WTC11 (cell line): ENCODE results near the gene NSDHL. TPM values are rescaled to one million over a fixed set of nuclear protein-coding genes. Genes with fewer than 3 reads are reported as not detected.

Experiments used
- ATAC-seq: fragments of 200-7000 bp; cut with Tn5 transposase; 2 replicates; pipeline ENCODE4 v1.10.0; 2021; ENCODE audit warnings: mild to moderate bottlenecking, moderate library complexity
- CTCF ChIA-PET: fragments of 300-600 bp; sonication (Branson Sonifier 250); formaldehyde crosslinking; loops from one replicate; lab custom pipeline; 2021; ENCODE audit warnings: antibody characterized with exemption; lab: Charles Lee
- POLR2A ChIA-PET: fragments of 350-600 bp; sonication (Branson Sonifier 250); formaldehyde crosslinking; loops from one replicate; lab custom pipeline; 2021; ENCODE audit warnings: antibody characterized with exemption; lab: Charles Lee
- DNase-seq: peaks from one replicate; pipeline ENCODE4 v3.0.0; 2021; ENCODE audit warnings: low spot score
- H3K27ac Mint-ChIP-seq: 2 replicates; pipeline ENCODE4 v1.8.0; 2021; ENCODE audit warnings: mixed read lengths
- H3K27me3 Mint-ChIP-seq: 2 replicates; pipeline ENCODE4 v1.8.0; 2021; ENCODE audit warnings: low read depth, mild to moderate bottlenecking, moderate library complexity, mixed read lengths
- H3K36me3 Mint-ChIP-seq: 2 replicates; pipeline ENCODE4 v1.8.0; 2021; ENCODE audit warnings: mixed read lengths
- H3K4me1 Mint-ChIP-seq: 2 replicates; pipeline ENCODE4 v1.8.0; 2022; ENCODE audit warnings: mixed read lengths
- H3K4me3 Mint-ChIP-seq: 2 replicates; pipeline ENCODE4 v1.8.0; 2021; ENCODE audit warnings: mild to moderate bottlenecking, moderate library complexity, mixed read lengths
- H3K9me3 Mint-ChIP-seq: 2 replicates; pipeline ENCODE4 v1.8.0; 2021; ENCODE audit warnings: mixed read lengths
- ATF1 ChIP-seq: sonication (generic); formaldehyde crosslinking; IDR thresholded peaks from 2 replicates; pipeline ENCODE4 v1.8.1; 2023; ENCODE audit warnings: mild to moderate bottlenecking, moderate library complexity, missing genetic modification reagents
- CDX4 ChIP-seq: fragments of 250-450 bp; sonication (Bioruptor Pico); IDR thresholded peaks from 2 replicates; pipeline ENCODE4 v1.9.0; 2021; ENCODE audit warnings: moderate library complexity, mild to moderate bottlenecking, inconsistent platforms, borderline replicate concordance
- E2F4 ChIP-seq: sonication (generic); formaldehyde crosslinking; IDR thresholded peaks from 2 replicates; pipeline ENCODE4 v1.8.1; 2022; ENCODE audit warnings: low read depth, mild to moderate bottlenecking, moderate library complexity, missing genetic modification reagents, borderline replicate concordance
- ETV6 ChIP-seq: sonication (generic); formaldehyde crosslinking; IDR thresholded peaks from 2 replicates; pipeline ENCODE4 v1.8.1; 2022; ENCODE audit warnings: mild to moderate bottlenecking, missing genetic modification reagents
- FOXP4 ChIP-seq: sonication (generic); formaldehyde crosslinking; IDR thresholded peaks from 2 replicates; pipeline ENCODE4 v1.8.0; 2022; ENCODE audit warnings: mild to moderate bottlenecking, missing genetic modification reagents
- MLX ChIP-seq: sonication (generic); formaldehyde crosslinking; IDR thresholded peaks from 2 replicates; pipeline ENCODE4 v1.8.1; 2023; ENCODE audit warnings: mild to moderate bottlenecking, missing genetic modification reagents, moderate library complexity
- MXD4 ChIP-seq: fragments of 250-450 bp; sonication (Bioruptor Pico); IDR thresholded peaks from 2 replicates; pipeline ENCODE4 v1.8.0; 2021; ENCODE audit warnings: mild to moderate bottlenecking, moderate library complexity, borderline replicate concordance
- MYBL2 ChIP-seq: sonication (generic); formaldehyde crosslinking; IDR thresholded peaks from 2 replicates; pipeline ENCODE4 v1.8.1; 2023; ENCODE audit warnings: mild to moderate bottlenecking, moderate library complexity, missing genetic modification reagents
- NFATC4 ChIP-seq: fragments of 250-450 bp; sonication (Bioruptor Pico); IDR thresholded peaks from 2 replicates; pipeline ENCODE4 v1.9.0; 2021; ENCODE audit warnings: mild to moderate bottlenecking
- NFYB ChIP-seq: sonication (generic); formaldehyde crosslinking; conservative IDR thresholded peaks from 2 replicates; pipeline ENCODE4 v1.8.0; 2022; ENCODE audit warnings: low read depth, missing genetic modification reagents
- NR2C2 ChIP-seq: sonication (generic); formaldehyde crosslinking; IDR thresholded peaks from 2 replicates; pipeline ENCODE4 v1.8.0; 2022; ENCODE audit warnings: mild to moderate bottlenecking, missing genetic modification reagents
- NR3C1 ChIP-seq: sonication (generic); formaldehyde crosslinking; conservative IDR thresholded peaks from 2 replicates; pipeline ENCODE4 v1.8.1; 2023; ENCODE audit warnings: low read depth, mild to moderate bottlenecking, missing genetic modification reagents
- OVOL2 ChIP-seq: fragments of 250-450 bp; sonication (Bioruptor Pico); IDR thresholded peaks from 2 replicates; pipeline ENCODE4 v1.9.0; 2021; ENCODE audit warnings: mild to moderate bottlenecking, borderline replicate concordance
- TP53 ChIP-seq: sonication (generic); formaldehyde crosslinking; IDR thresholded peaks from 2 replicates; pipeline ENCODE4 v1.8.1; 2023; ENCODE audit warnings: mild to moderate bottlenecking, missing genetic modification reagents
- ZNF281 ChIP-seq: sonication (generic); formaldehyde crosslinking; IDR thresholded peaks from 2 replicates; pipeline ENCODE4 v1.8.0; 2023; ENCODE audit warnings: mild to moderate bottlenecking, missing genetic modification reagents
- ZNF532 ChIP-seq: fragments of 250-450 bp; sonication (Bioruptor Pico); IDR thresholded peaks from 2 replicates; pipeline ENCODE4 v1.9.0; 2021; ENCODE audit warnings: mild to moderate bottlenecking, borderline replicate concordance
- total RNA-seq: library from RNA; stranded (reverse); gene quantifications from 3 replicates; pipeline ENCODE4 v1.2.3, GENCODE V29; 2021

The NSDHL gene
- total RNA-seq, 1 experiment from 2014 or later, result 22.5 TPM

GRCh38 chrX:152901816-152902501 is 71.1 kb downstream of the NSDHL start:
- peaks cover 30% of the 10 kb centered on the region for H3K4me1 Mint-ChIP-seq
- no peaks in the 10 kb centered on the region for H3K36me3 Mint-ChIP-seq
- ATAC-seq, result no peak
- no peak overlapping the region for H3K4me3 Mint-ChIP-seq
- no peak overlapping the region for H3K27ac Mint-ChIP-seq
- ChIA-PET CTCF (interaction anchor here (0.8 to 1.7 kb wide), 4 partner anchors 9 to 19 kb away, joined by 3 to 9 read pairs (median 4); no protein-coding TSS in a partner anchor), POLR2A (no interaction called here)
- peaks cover 3% of the 10 kb centered on the region; the same call in 1 of the 2 replicates for H3K27me3 Mint-ChIP-seq
- no peak for DNase-seq
- H3K9me3 Mint-ChIP-seq, result no peaks in the 10 kb centered on the region
- TF ChIP-seq MXD4, result no peak
- TF ChIP-seq ATF1, result no peak
- no peak for TF ChIP-seq E2F4 (CRISPR knock-in tag)
- no peak for TF ChIP-seq FOXP4 (CRISPR knock-in tag)
- no peak for TF ChIP-seq NFYB (CRISPR knock-in tag)
- TF ChIP-seq OVOL2, result no peak
- no peak for TF ChIP-seq ZNF532 (CRISPR knock-in tag)
- TF ChIP-seq ETV6 (CRISPR knock-in tag), result no peak
- TF ChIP-seq MLX (CRISPR knock-in tag), result no peak

GRCh38 chrX:152902502-152902820 is 71.6 kb downstream of the NSDHL start:
- no peaks in the 10 kb centered on the region for H3K36me3 Mint-ChIP-seq
- peaks cover 31% of the 10 kb centered on the region for H3K4me1 Mint-ChIP-seq
- H3K9me3 Mint-ChIP-seq, result no peaks in the 10 kb centered on the region
- ATAC-seq (no peak), DNase-seq (no peak)
- POLR2A ChIA-PET, result no interaction called here
- CTCF ChIA-PET, result interaction anchor here (1.0 to 1.7 kb wide), 3 partner anchors 9 to 12 kb away, joined by 3 to 9 read pairs (median 4); no protein-coding TSS in a partner anchor
- TF ChIP-seq NR2C2 (CRISPR knock-in tag), result no peak
- no peak for TF ChIP-seq NR3C1 (CRISPR knock-in tag)
- no peak for TF ChIP-seq CDX4 (CRISPR knock-in tag)
- H3K27ac Mint-ChIP-seq, result no peak overlapping the region
- no peak overlapping the region for H3K4me3 Mint-ChIP-seq
- 0 out of 2 replicates have a peak, but pooled peaks cover 3% of the 10 kb centered on the region for H3K27me3 Mint-ChIP-seq

- no peak overlapping the region for H3K27ac Mint-ChIP-seq
- H3K27me3 Mint-ChIP-seq, result peaks cover 3% of the 10 kb centered on the region; the same call in 1 of the 2 replicates
- H3K4me3 Mint-ChIP-seq, result no peak overlapping the region
- CTCF ChIA-PET, result interaction anchor here (0.8 to 4.4 kb wide), 7 partner anchors 10 to 22 kb away, joined by 3 to 42 read pairs (median 4); no protein-coding TSS in a partner anchor
- H3K4me1 Mint-ChIP-seq, result peaks cover 32% of the 10 kb centered on the region
- H3K9me3 Mint-ChIP-seq, result no peaks in the 10 kb centered on the region
- no peaks in the 10 kb centered on the region for H3K36me3 Mint-ChIP-seq
- POLR2A ChIA-PET, result no interaction called here
- DNase-seq (no peak), ATAC-seq (no peak)
- TF ChIP-seq NFATC4, result no peak
- TF ChIP-seq MYBL2 (CRISPR knock-in tag), result no peak
- TF ChIP-seq ZNF281 (CRISPR knock-in tag), result no peak
- TF ChIP-seq TP53, result no peak
These were observed 72.7 kb downstream of the NSDHL start for GRCh38 chrX:152903589-152903988.
